SH-SY5Y (cell line): ENCODE measurements around the gene PTMS.

Experiments
- GATA2 ChIP-seq: IDR thresholded peaks from 2 replicates; pipeline ENCODE4 v1.6.1; 2011; ENCODE audit warnings: mild to moderate bottlenecking, low read depth, low read length
- GATA3 ChIP-seq: IDR thresholded peaks from 2 replicates; pipeline ENCODE4 v1.6.1; 2011; ENCODE audit warnings: low read depth, mild to moderate bottlenecking, low read length, moderate library complexity

DNA sequence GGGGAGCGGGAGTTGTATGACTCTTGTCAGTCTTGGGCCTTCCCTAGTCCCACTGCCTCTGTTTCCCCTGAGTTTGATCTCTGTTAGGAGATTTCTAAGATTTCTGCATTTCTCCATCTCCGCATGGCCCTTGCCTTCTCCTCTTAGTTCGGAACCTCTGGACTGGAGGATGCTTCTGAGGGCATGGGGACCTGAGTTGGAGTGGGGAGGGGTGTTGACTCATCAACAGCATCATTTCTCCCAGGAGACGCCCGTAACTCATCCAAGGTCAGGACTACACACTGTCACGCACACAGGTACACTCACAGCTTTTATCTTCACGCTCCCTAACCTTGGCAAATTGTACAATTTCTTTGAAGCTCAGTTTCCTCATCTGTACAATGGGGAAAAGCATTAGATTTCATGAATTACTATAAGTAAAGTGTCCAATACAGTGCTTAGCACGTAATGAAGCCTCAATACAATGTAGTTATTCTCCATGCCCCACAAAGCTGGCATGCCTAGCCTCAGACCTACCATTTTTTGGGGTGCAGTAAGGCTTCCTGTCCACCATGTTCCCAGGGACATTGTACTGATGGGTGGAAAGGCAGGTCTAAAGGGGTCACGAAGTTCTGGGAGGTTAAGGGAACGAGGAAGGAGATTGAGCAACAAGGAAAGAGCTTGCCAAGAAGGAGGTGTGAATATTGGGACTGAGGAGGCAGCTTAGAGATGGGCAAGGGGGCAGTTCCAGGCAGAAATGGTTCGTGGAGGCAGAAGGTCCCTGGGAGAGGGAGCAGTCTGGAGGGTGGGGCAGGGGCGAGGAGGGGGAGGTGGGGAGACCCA is 5.6 kb downstream of the PTMS start:
- TF ChIP-seq GATA2 (no peak), GATA3 (no peak)
